CD4-positive, alpha-beta T cell (primary cell): ENCODE results near the gene HS6ST2. TPM values are rescaled to one million over a fixed set of nuclear protein-coding genes. Genes with fewer than 3 reads are reported as not detected.

Experiments
- ATAC-seq: fragments of 200-7000 bp; cut with Tn5 transposase; one replicate; pipeline ENCODE4 v1.10.0; 2022; ENCODE audit warnings: mild to moderate bottlenecking; ENCODE audit not compliant: poor library complexity
- CTCF ChIA-PET: fragments of 350-600 bp; sonication (Branson Sonifier 250); formaldehyde crosslinking; loops from one replicate; lab custom pipeline; 2021; ENCODE audit warnings: antibody characterized with exemption, inconsistent platforms; lab: Charles Lee
- POLR2A ChIA-PET: fragments of 350-600 bp; sonication (Branson Sonifier 250); formaldehyde crosslinking; loops from one replicate; lab custom pipeline; 2021; ENCODE audit warnings: antibody characterized with exemption, inconsistent platforms; lab: Charles Lee
- DNase-seq, 14 experiments: peaks; one replicate each; pipeline ENCODE4 v3.0.0-alpha.2; 2013 to 2020; ENCODE audit warnings: mixed read lengths in 2 of 14
- H3K27ac ChIP-seq, 2 donors: one replicate each; pipeline versions ENCODE4 v1.5.1 to v1.7.0; 2013; ENCODE audit warnings: low read length in 2 of 2, low read depth in 1 of 2, mild to moderate bottlenecking in 1 of 2
- H3K27me3 ChIP-seq, 2 experiments: 1 replicate in 1 of 2; 2 replicates in 1 of 2; pipeline versions ENCODE4 v1.6.1 to v1.7.0; 2013; ENCODE audit warnings: low read length in 2 of 2, control low read depth in 1 of 2, mild to moderate bottlenecking in 1 of 2, moderate library complexity in 1 of 2; ENCODE audit not compliant: insufficient read depth in 2 of 2, control insufficient read depth in 1 of 2
- H3K36me3 ChIP-seq: one replicate; pipeline ENCODE4 v1.6.1; 2013; ENCODE audit warnings: low read length, control low read depth; ENCODE audit not compliant: insufficient read depth
- H3K4me1 ChIP-seq: one replicate; pipeline ENCODE4 v1.6.1; 2013; ENCODE audit warnings: low read length, control low read depth; ENCODE audit not compliant: insufficient read depth
- H3K4me3 ChIP-seq: one replicate; pipeline ENCODE4 v1.5.1; 2013; ENCODE audit warnings: mild to moderate bottlenecking, low read length, moderate library complexity
- H3K9me3 ChIP-seq, 2 experiments: 1 replicate in 1 of 2; 2 replicates in 1 of 2; pipeline versions ENCODE4 v1.6.1 to v1.7.0; 2013; ENCODE audit warnings: low read length in 2 of 2, mild to moderate bottlenecking in 2 of 2, control low read depth in 1 of 2, moderate library complexity in 1 of 2; ENCODE audit not compliant: control insufficient read depth in 1 of 2, insufficient read depth in 1 of 2
- H3K27ac Mint-ChIP-seq: one replicate; pipeline ENCODE4 v1.8.0; 2020; ENCODE audit warnings: mixed read lengths
- H3K27me3 Mint-ChIP-seq: one replicate; pipeline ENCODE4 v1.8.0; 2021; ENCODE audit warnings: mixed read lengths
- H3K36me3 Mint-ChIP-seq: one replicate; pipeline ENCODE4 v1.8.0; 2021; ENCODE audit warnings: low read depth, mixed read lengths
- H3K4me1 Mint-ChIP-seq: one replicate; pipeline ENCODE4 v1.8.0; 2021; ENCODE audit warnings: low read depth, mixed read lengths
- H3K4me3 Mint-ChIP-seq: one replicate; pipeline ENCODE4 v1.8.0; 2020; ENCODE audit warnings: mild to moderate bottlenecking, mixed read lengths
- H3K9me3 Mint-ChIP-seq: one replicate; pipeline ENCODE4 v1.8.0; 2020; ENCODE audit warnings: mixed read lengths
- intact Hi-C, 2 experiments: fragments of 100-400 bp; cut with DNase I in 1 of 2; cut with micrococcal nuclease in 1 of 2; formaldehyde crosslinking; loops; one replicate each; pipeline versions ENCODE4 v1.15.1 to v1.9.0; 2023 to 2025; cut with DNase I, micrococcal nuclease
- total RNA-seq, 174 experiments: library from RNA in 2 of 174; stranded (reverse) in 2 of 174; gene quantifications; one replicate each; pipeline ENCODE4 v1.2.3 and lab custom pipeline; 2021 to 2026
- TF ChIP-seq, protein P1 (sequence below): fragments of 200-600 bp; IDR thresholded peaks from one replicate; pipeline ENCODE4 v1.8.0; 2022; ENCODE audit warnings: antibody characterized with exemption, mild to moderate bottlenecking

HS6ST2 gene
- total RNA-seq, 2 experiments from 2014 or later, result not detected

DNA sequence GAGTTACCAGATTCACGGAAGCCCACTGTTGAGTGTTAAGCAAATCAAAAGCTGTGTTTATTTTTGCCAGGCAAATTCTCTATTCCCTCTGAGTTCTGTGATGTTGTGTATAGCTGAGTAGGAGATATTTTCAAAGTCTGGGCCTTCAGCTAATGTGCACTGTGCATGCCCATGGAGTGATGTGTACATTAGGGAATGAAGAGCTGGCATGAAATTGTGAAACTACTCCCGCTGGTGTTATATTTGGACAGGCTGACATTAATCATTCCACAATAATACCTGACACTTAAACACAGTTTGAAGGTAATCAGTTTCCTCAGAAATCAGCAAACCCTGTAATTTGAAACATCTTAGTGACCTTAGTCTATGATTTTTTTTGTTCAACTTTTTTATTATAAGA, 381.5 kb downstream of the HS6ST2 start:
- H3K4me1 ChIP-seq, result no peaks in the 10 kb centered on the region
- Mint-ChIP-seq H3K27me3 (no peaks in the 10 kb centered on the region), H3K27ac (no peak overlapping the region), H3K4me1 (no peaks in the 10 kb centered on the region), H3K36me3 (no peaks in the 10 kb centered on the region), H3K4me3 (no peak overlapping the region), H3K9me3 (no peaks in the 10 kb centered on the region)
- TF ChIP-seq, protein P1, sequence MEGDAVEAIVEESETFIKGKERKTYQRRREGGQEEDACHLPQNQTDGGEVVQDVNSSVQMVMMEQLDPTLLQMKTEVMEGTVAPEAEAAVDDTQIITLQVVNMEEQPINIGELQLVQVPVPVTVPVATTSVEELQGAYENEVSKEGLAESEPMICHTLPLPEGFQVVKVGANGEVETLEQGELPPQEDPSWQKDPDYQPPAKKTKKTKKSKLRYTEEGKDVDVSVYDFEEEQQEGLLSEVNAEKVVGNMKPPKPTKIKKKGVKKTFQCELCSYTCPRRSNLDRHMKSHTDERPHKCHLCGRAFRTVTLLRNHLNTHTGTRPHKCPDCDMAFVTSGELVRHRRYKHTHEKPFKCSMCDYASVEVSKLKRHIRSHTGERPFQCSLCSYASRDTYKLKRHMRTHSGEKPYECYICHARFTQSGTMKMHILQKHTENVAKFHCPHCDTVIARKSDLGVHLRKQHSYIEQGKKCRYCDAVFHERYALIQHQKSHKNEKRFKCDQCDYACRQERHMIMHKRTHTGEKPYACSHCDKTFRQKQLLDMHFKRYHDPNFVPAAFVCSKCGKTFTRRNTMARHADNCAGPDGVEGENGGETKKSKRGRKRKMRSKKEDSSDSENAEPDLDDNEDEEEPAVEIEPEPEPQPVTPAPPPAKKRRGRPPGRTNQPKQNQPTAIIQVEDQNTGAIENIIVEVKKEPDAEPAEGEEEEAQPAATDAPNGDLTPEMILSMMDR, result no peak
- ChIA-PET CTCF (no interaction called here), POLR2A (no interaction called here)
- no peaks in the 10 kb centered on the region for H3K9me3 ChIP-seq
- no peak overlapping the region for H3K27ac ChIP-seq
- intact Hi-C loops, result no loop called here
- no peaks in the 10 kb centered on the region for H3K36me3 ChIP-seq
- H3K27me3 ChIP-seq, result peaks cover 0 to 5% of the 10 kb centered on the region in 2 experiments
- no peak overlapping the region for H3K4me3 ChIP-seq
- no peak for ATAC-seq
- no peak for DNase-seq

Other genes with a start within 250 kb of the HS6ST2 start
- not detected for gene USP26, start 138.5 kb upstream of the HS6ST2 start, total RNA-seq